ACHN (cell line): ENCODE data around the gene LPCAT3.

Source experiments
- DNase-seq: peaks from one replicate; pipeline ENCODE4 v3.0.0-alpha.2; 2015
- in situ Hi-C: cut with HindIII; loops from 2 replicates; pipeline ENCODE4 v1.10.0; 2017; ENCODE audit warnings: low sequenced_read_pairs, low pct_ligation_motif_present, low pct_unique_long_range_greater_than_20kb

The LPCAT3 gene

GRCh38 chr12:6947615-6948014, 70.7 kb downstream of the LPCAT3 start:
- DNase-seq, result no peak
- in situ Hi-C loops, result no loop called here

DNA sequence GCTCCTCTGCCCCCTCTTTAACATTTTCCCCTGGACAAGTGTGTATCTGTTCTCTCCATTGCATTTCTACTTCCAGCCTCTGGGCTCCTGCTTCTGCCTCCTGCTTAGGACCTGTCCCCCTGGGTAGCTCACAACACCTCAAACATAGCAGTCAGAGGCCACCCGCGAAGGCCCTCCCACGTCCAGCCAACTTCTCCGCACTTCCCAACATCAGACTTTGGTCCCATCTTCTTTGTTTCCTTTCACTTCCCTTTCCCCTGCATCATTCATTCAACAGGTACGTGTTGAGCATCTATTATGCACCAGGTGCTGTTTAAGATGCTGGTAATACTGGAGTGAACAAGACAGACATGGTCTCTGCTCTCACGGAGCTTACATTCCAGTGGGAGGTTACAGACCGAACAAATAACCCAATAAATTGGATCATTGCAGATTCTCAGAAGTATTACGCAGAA, 71.3 kb downstream of the LPCAT3 start:
- in situ Hi-C loops, result no loop called here
- DNase-seq, result no peak

- in situ Hi-C loops, result no loop called here
- peak; percentile 99 for DNase-seq
Measured at GRCh38 chr12:6946033-6946919, 72.0 kb downstream of the LPCAT3 start.

GRCh38 chr12:6945613-6946012, 72.7 kb downstream of the LPCAT3 start:
- in situ Hi-C loops, result no loop called here
- no peak for DNase-seq

DNA sequence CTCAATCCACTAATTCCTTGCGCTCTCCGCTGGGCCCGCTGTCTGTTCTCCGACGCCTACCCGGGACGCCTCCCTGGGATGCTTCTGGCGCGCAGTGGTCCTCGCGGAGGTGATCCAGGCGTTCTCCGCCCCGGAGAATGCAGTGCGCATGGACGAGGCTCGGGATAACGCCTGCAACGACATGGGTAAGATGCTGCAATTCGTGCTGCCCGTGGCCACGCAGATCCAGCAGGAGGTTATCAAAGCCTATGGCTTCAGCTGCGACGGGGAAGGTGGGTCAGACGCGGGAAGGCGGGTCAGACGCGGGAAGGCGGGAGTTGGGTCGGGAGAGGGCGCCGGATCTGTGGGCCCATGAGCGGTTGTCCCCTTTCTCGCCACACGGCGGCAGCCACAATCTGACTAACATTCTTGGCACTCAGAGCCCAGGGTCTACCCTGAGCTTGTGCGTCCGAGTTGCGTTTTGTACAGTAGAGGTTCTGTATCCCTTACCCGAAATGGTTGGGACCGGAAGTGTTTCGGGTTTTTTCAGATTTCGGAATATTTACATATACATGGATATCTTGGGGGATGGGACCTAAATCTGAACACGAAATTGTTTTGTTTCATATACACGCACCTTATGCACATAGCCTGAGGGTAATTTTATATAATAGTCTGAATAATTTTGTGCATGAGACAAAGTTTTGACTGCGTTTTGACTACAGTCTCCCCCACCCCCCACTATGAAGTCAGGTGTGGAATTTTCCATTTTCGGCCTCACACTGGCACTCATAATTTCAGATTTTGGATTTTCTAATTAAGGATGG, 73.7 kb downstream of the LPCAT3 start:
- peak; percentile 97 for DNase-seq
- in situ Hi-C loops, result no loop called here

DNA sequence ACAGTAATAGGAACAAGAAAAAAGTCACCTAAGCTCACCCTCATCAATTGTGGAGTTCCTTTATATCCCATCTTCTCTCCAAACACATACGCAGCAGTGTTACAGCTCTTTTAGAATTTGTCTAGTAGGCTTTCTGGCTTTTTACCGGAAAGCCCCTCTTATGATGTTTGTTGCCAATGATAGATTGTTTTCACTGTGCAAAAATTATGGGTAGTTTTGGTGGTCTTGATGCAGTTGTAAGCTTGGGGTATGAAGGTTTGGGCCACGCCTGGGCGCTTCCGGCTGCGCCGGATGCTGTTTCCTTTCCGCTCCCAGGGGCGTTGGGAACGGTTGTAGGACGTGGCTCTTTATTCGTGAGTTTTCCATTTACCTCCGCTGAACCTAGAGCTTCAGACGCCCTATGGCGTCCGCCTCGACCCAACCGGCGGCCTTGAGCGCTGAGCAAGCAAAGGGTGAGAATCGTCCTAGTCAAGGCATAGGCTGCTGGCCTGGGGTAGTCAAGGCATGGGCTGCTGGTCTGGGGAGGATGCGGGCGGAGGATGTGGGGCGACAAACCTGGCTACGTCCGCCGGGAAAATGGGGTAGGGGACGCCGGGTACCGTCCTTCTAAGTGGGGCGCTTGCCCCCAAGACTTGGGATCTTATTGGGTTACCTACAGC, 74.4 kb downstream of the LPCAT3 start, which contains the start of the genes C12orf57 and RNU7-1:
TSS of gene C12orf57 (plus strand) at position 301 of the 659 bp plus-strand sequence. CDS start at position 401, 100 bp downstream.
TSS of gene RNU7-1 (plus strand) at position 95 of the 659 bp plus-strand sequence.
- DNase-seq, result peak; percentile 95
- in situ Hi-C loops, result no loop called here

GRCh38 chr12:6943389-6943721, 74.9 kb downstream of the LPCAT3 start:
- DNase-seq, result peak; percentile 96

GRCh38 chr12:6942331-6942665, 76.0 kb downstream of the LPCAT3 start:
- DNase-seq, result peak; percentile 21
- in situ Hi-C loops, result no loop called here

More at GRCh38 chr12:6943389-6943721, 74.9 kb downstream of the LPCAT3 start:
- in situ Hi-C loops, result no loop called here

- DNase-seq, result no peak
- in situ Hi-C loops, result no loop called here
Measured at GRCh38 chr12:6941782-6942181, 76.5 kb downstream of the LPCAT3 start.

GRCh38 chr12:6941267-6941666, 77.0 kb downstream of the LPCAT3 start:
- in situ Hi-C loops, result no loop called here

DNA sequence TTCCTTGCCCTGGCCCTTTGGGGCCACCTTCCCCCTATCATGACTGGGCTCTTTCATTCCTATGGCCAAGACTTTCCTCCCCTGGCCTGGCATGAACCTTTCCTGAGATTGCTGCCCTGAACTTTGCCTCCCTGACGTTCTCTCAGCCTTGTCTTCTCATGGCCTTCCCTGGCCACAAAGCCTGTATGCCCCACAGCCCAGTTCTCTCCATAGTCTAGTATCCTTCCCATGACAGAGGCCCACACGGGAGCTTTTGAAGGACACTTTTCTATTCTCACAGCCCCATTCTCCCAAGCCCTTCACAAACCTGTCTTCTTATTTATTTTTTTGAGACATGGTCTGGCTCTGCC, 79.1 kb downstream of the LPCAT3 start:
- DNase-seq, result no peak
- in situ Hi-C loops, result no loop called here

More at GRCh38 chr12:6941267-6941666, 77.0 kb downstream of the LPCAT3 start:
- no peak for DNase-seq

GRCh38 chr12:6938353-6939190, 79.7 kb downstream of the LPCAT3 start:
- no peak for DNase-seq
- in situ Hi-C loops, result no loop called here

DNA sequence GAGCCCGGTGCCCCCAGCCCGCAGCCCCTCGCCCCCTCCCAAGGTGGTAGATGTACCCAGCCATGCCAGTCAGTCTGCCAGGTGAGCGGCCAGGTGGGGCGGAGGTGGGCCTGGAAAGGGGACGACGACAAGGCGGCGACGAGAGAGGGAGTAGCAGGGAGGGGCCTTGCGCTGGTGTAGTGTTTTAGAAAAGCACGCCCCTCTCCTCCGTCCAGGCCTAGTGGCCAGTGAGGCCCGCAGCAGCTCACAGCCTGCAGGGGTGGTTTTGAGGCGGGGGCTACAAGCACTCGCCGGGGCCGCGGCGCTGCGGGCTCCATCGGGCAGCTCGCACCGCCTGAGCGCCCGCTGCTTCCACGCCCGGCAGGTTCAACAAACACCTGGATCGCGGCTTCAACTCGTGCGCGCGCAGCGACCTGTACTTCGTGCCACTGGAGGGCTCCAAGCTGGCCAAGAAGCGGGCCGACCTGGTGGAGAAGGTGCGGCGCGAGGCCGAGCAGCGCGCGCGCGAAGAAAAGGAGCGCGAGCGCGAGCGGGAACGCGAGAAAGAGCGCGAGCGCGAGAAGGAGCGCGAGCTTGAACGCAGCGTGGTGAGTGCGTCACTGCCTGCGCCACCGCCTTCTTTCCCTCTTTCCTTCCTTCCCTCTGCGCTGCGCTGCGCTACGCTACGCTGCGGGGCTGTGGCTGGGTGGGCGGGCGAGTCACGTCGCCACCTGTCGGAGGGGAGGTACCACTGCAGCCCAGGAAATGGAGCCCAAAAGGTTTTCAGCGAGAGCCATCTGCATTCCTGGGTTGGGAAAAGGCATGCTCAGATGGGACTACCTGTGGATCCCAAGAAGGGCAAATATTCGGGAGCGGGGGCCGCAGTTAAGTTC, 80.6 kb downstream of the LPCAT3 start:
- in situ Hi-C loops, result no loop called here
- peak; percentile 99 for DNase-seq

DNA sequence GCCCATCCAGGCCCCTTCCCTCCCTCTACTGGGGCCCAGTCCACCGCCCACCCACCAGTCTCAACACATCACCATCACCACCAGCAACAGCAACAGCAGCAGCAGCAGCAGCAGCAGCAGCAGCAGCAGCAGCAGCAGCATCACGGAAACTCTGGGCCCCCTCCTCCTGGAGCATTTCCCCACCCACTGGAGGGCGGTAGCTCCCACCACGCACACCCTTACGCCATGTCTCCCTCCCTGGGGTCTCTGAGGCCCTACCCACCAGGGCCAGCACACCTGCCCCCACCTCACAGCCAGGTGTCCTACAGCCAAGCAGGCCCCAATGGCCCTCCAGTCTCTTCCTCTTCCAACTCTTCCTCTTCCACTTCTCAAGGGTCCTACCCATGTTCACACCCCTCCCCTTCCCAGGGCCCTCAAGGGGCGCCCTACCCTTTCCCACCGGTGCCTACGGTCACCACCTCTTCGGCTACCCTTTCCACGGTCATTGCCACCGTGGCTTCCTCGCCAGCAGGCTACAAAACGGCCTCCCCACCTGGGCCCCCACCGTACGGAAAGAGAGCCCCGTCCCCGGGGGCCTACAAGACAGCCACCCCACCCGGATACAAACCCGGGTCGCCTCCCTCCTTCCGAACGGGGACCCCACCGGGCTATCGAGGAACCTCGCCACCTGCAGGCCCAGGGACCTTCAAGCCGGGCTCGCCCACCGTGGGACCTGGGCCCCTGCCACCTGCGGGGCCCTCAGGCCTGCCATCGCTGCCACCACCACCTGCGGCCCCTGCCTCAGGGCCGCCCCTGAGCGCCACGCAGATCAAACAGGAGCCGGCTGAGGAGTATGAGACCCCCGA, 81.4 kb downstream of the LPCAT3 start:
- in situ Hi-C loops, result no loop called here
- DNase-seq, result no peak

DNA sequence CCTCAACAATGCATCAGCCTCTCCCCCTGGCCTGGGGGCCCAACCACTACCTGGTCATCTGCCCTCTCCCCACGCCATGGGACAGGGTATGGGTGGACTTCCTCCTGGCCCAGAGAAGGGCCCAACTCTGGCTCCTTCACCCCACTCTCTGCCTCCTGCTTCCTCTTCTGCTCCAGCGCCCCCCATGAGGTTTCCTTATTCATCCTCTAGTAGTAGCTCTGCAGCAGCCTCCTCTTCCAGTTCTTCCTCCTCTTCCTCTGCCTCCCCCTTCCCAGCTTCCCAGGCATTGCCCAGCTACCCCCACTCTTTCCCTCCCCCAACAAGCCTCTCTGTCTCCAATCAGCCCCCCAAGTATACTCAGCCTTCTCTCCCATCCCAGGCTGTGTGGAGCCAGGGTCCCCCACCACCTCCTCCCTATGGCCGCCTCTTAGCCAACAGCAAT, 82.1 kb downstream of the LPCAT3 start:
- no peak for DNase-seq
- in situ Hi-C loops, result no loop called here

DNA sequence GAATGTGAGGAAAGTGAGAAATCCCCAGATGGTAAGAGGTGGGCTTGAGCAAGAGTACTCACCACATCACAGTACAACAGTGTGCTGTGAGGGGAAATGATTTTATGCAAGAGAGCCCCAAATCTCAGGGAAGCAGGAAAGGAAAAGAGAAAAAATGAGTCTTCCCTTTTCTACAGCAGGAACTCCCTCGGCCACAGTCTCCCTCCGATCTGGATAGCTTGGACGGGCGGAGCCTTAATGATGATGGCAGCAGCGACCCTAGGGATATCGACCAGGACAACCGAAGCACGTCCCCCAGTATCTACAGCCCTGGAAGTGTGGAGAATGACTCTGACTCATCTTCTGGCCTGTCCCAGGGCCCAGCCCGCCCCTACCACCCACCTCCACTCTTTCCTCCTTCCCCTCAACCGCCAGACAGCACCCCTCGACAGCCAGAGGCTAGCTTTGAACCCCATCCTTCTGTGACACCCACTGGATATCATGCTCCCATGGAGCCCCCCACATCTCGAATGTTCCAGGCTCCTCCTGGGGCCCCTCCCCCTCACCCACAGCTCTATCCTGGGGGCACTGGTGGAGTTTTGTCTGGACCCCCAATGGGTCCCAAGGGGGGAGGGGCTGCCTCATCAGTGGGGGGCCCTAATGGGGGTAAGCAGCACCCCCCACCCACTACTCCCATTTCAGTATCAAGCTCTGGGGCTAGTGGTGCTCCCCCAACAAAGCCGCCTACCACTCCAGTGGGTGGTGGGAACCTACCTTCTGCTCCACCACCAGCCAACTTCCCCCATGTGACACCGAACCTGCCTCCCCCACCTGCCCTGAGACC, 82.7 kb downstream of the LPCAT3 start:
- no peak for DNase-seq
- in situ Hi-C loops, result no loop called here
